PC-3 (cell line): ENCODE data around the gene ADCY2. TPM values are rescaled to one million over a fixed set of nuclear protein-coding genes. Genes with fewer than 3 reads are reported as not detected.

Experiments
- ATAC-seq: fragments of 200-7000 bp; cut with Tn5 transposase; 2 replicates; pipeline ENCODE4 v1.9.1; 2020; ENCODE audit warnings: mild to moderate bottlenecking, moderate library complexity
- BruUV-seq: library from RNA; stranded (reverse); fragments of 400-500 nt; replicated peaks from 2 replicates; lab custom pipeline; 2021; lab: Mats Ljungman, UMichigan
- CTCF ChIA-PET: fragments of 300-600 bp; sonication (Branson Sonifier 250); formaldehyde crosslinking; loops from one replicate; lab custom pipeline; 2022; ENCODE audit warnings: antibody characterized with exemption; lab: Charles Lee
- POLR2A ChIA-PET: fragments of 300-600 bp; sonication (Branson Sonifier 250); formaldehyde crosslinking; loops from one replicate; lab custom pipeline; 2022; ENCODE audit warnings: antibody characterized with exemption; ENCODE audit not compliant: unreplicated experiment; lab: Charles Lee
- DNase-seq: peaks from one replicate; pipeline ENCODE4 v3.0.0-alpha.2; 2015
- H2AFZ ChIP-seq: fragments of 300-600 bp; sonication (generic); 2 replicates; pipeline ENCODE4 v1.6.0; 2016; ENCODE audit warnings: antibody characterized with exemption, low read length
- H3F3A ChIP-seq: fragments of 300-600 bp; sonication (generic); one replicate; pipeline ENCODE4 v1.6.0; 2017; ENCODE audit warnings: antibody characterized with exemption, low read length, control low read depth, mild to moderate bottlenecking; ENCODE audit not compliant: unreplicated experiment
- H3K27ac ChIP-seq: fragments of 300-600 bp; sonication (generic); 2 replicates; pipeline ENCODE4 v1.5.1; 2016; ENCODE audit warnings: mild to moderate bottlenecking, low read length
- H3K27me3 ChIP-seq: fragments of 300-600 bp; sonication (generic); 2 replicates; pipeline ENCODE4 v1.6.1; 2016; ENCODE audit warnings: low read length, mixed read lengths
- H3K36me3 ChIP-seq: fragments of 300-600 bp; sonication (generic); 2 replicates; pipeline ENCODE4 v1.6.1; 2016; ENCODE audit warnings: low read depth, mixed run types, low read length, mixed read lengths
- H3K4me1 ChIP-seq: fragments of 300-600 bp; sonication (generic); 2 replicates; pipeline ENCODE4 v1.5.1; 2016; ENCODE audit warnings: low read length; ENCODE audit not compliant: insufficient read depth
- H3K4me2 ChIP-seq: fragments of 300-600 bp; sonication (generic); 2 replicates; pipeline ENCODE4 v1.6.0; 2016; ENCODE audit warnings: low read length
- H3K4me3 ChIP-seq: fragments of 300-600 bp; sonication (generic); 2 replicates; pipeline ENCODE4 v1.5.1; 2016; ENCODE audit warnings: mild to moderate bottlenecking, low read length, mixed read lengths
- H3K79me2 ChIP-seq: fragments of 300-600 bp; sonication (generic); 2 replicates; pipeline ENCODE4 v1.6.1; 2017; ENCODE audit warnings: low read length, mixed read lengths
- H3K9ac ChIP-seq: fragments of 300-600 bp; sonication (generic); 2 replicates; pipeline ENCODE4 v1.6.0; 2016; ENCODE audit warnings: mild to moderate bottlenecking, low read length
- H3K9me2 ChIP-seq: fragments of 300-600 bp; sonication (generic); replicated peaks from 2 replicates; pipeline ENCODE4 v1.6.1; 2016; ENCODE audit warnings: mixed run types, low read length, mixed read lengths
- H3K9me3 ChIP-seq: fragments of 300-600 bp; sonication (generic); 2 replicates; pipeline ENCODE4 v1.6.1; 2016; ENCODE audit warnings: low read length, mixed read lengths
- H4K20me1 ChIP-seq: fragments of 300-600 bp; sonication (generic); 2 replicates; pipeline ENCODE4 v1.6.1; 2016; ENCODE audit warnings: low read length, mixed read lengths
- CTCF ChIP-seq: fragments of 300-600 bp; sonication (generic); conservative IDR thresholded peaks from 2 replicates; pipeline ENCODE4 v1.5.1; 2017; ENCODE audit warnings: antibody characterized with exemption, low read depth, mild to moderate bottlenecking, low read length
- EZH2 ChIP-seq: fragments of 300-600 bp; sonication (generic); IDR thresholded peaks from one replicate; pipeline ENCODE4 v1.6.1; 2017; ENCODE audit warnings: antibody characterized with exemption, mild to moderate bottlenecking, low read length; ENCODE audit not compliant: unreplicated experiment
- EZH2phosphoT487 ChIP-seq: fragments of 300-600 bp; sonication (generic); IDR thresholded peaks from 2 replicates; pipeline ENCODE4 v1.6.1; 2018; ENCODE audit warnings: mild to moderate bottlenecking, antibody characterized with exemption, low read length, borderline replicate concordance
- intact Hi-C: fragments of 100-400 bp; cut with micrococcal nuclease; formaldehyde crosslinking; loops from 2 replicates; pipeline ENCODE4 v1.9.0; 2023
- total RNA-seq: library from RNA; depleted of rRNA; stranded (reverse); fragments of >200 nt; gene quantifications from 2 replicates; pipeline ENCODE4 v1.2.3, GENCODE V29; 2014

ADCY2 gene
- total RNA-seq, 1 experiment from 2014 or later = not detected

- no peaks in the 10 kb centered on the region for H3K79me2 ChIP-seq
- H3K27me3 ChIP-seq = no peaks in the 10 kb centered on the region
- BruUV-seq = no TSS peak
- H3K9ac ChIP-seq = no peak overlapping the region
- no peak for ATAC-seq
- TF ChIP-seq CTCF = no peak
- no peak for TF ChIP-seq EZH2
- no peak for TF ChIP-seq EZH2phosphoT487
- CTCF ChIA-PET = no interaction called here
- H3K9me3 ChIP-seq = no peaks in the 10 kb centered on the region
- no peak overlapping the region for H3K4me3 ChIP-seq
- H3K4me1 ChIP-seq = no peaks in the 10 kb centered on the region
- POLR2A ChIA-PET = no interaction called here
- no peak overlapping the region for H3K4me2 ChIP-seq
- no peak overlapping the region for H3K27ac ChIP-seq
- no peak for DNase-seq
- intact Hi-C loops = no loop called here
- H3K9me2 ChIP-seq = no peaks in the 10 kb centered on the region
- no peaks in the 10 kb centered on the region for H3F3A ChIP-seq
- H4K20me1 ChIP-seq = no peaks in the 10 kb centered on the region
- no peaks in the 10 kb centered on the region for H3K36me3 ChIP-seq
- H2AFZ ChIP-seq = no peak overlapping the region
Measured at GRCh38 chr5:7426284-7426683, 30.3 kb downstream of the ADCY2 start.

GRCh38 chr5:7434914-7435313 lies 39.0 kb downstream of the ADCY2 start:
- Histone ChIP-seq H4K20me1 (no peaks in the 10 kb centered on the region), H3K9ac (no peak overlapping the region), H3K4me1 (no peaks in the 10 kb centered on the region), H3K4me2 (no peak overlapping the region), H3K9me3 (no peaks in the 10 kb centered on the region; the same call in 1 of the 2 replicates), H3F3A (no peaks in the 10 kb centered on the region), H3K36me3 (no peaks in the 10 kb centered on the region), H3K4me3 (no peak overlapping the region), H3K27me3 (no peaks in the 10 kb centered on the region), H2AFZ (no peak overlapping the region), H3K27ac (no peak overlapping the region), H3K79me2 (no peaks in the 10 kb centered on the region), H3K9me2 (no peaks in the 10 kb centered on the region)
- POLR2A ChIA-PET = no interaction called here
- intact Hi-C loops = no loop called here
- CTCF ChIA-PET = no interaction called here
- no TSS peak for BruUV-seq
- DNase-seq (no peak), ATAC-seq (no peak)
- TF ChIP-seq CTCF (no peak), EZH2phosphoT487 (no peak), EZH2 (no peak)

DNA sequence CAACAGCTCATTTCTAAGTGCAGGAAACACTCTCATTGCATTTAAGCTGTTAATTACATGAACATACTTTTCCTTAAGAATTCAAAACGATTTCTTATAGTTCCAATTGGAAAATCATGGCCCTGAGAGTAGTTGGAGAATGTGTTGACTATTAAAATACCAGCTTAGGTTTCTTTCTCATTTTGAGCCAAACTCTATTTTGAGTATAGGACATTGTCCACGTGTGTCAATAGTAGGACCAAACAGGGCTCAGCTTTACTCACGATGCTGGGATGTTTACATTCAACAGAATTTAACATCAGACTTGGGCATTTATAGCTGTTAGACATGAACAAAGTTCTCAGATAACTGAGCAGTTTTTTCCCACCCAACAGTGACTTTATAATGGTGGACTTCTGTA lies 39.6 kb downstream of the ADCY2 start:
- no peak overlapping the region for H3K4me2 ChIP-seq
- no peak overlapping the region for H3K27ac ChIP-seq
- BruUV-seq = no TSS peak
- no peak for DNase-seq
- no peak for ATAC-seq
- H3K9me2 ChIP-seq = no peaks in the 10 kb centered on the region
- H3K27me3 ChIP-seq = no peaks in the 10 kb centered on the region
- no peaks in the 10 kb centered on the region for H3K36me3 ChIP-seq
- no peaks in the 10 kb centered on the region for H3F3A ChIP-seq
- no peaks in the 10 kb centered on the region; the same call in 1 of the 2 replicates for H3K9me3 ChIP-seq
- H4K20me1 ChIP-seq = no peaks in the 10 kb centered on the region
- ChIA-PET POLR2A (no interaction called here), CTCF (no interaction called here)
- no peaks in the 10 kb centered on the region for H3K4me1 ChIP-seq
- no peak for TF ChIP-seq CTCF
- TF ChIP-seq EZH2 = no peak
- no peak for TF ChIP-seq EZH2phosphoT487
- no peak overlapping the region for H2AFZ ChIP-seq
- no peak overlapping the region for H3K4me3 ChIP-seq
- no peaks in the 10 kb centered on the region for H3K79me2 ChIP-seq
- no peak overlapping the region for H3K9ac ChIP-seq
- intact Hi-C loops = no loop called here
